ENCODE data around the gene STK4. TPM values are rescaled to one million over a fixed set of nuclear protein-coding genes. Genes with fewer than 3 reads are reported as not detected.

The STK4 gene
- total and polyA plus RNA-seq, 8 donors: 25.0 to 63.7 (median 28.2) TPM

- TF ChIP-seq CTCF (IDR thresholded peaks at IDR 0.05): no peak
- no peak for DNase-seq
- Histone ChIP-seq H3K27ac (no peak overlapping the region), H3K36me3 (peaks cover 0 to 33% of the 10 kb centered on the region in 2 donors), H3K9me3 (no peaks in the 10 kb centered on the region), H3K4me1 (peaks cover 0 to 16% of the 10 kb centered on the region in 2 donors), H3K4me3 (no peak overlapping the region), H3K27me3 (no peaks in the 10 kb centered on the region)
- no peak for ATAC-seq
- intact Hi-C loops (cut with DNase I): no loop called here
Measured at GRCh38 chr20:45032276-45032675, 66.0 kb downstream of the STK4 start.

GRCh38 chr20:45032781-45033180, 66.5 kb downstream of the STK4 start:
- Histone ChIP-seq H3K36me3 (peaks cover 0 to 28% of the 10 kb centered on the region in 2 donors), H3K27ac (no peak overlapping the region), H3K4me1 (peaks cover 0 to 19% of the 10 kb centered on the region in 2 donors), H3K4me3 (no peak overlapping the region), H3K27me3 (no peaks in the 10 kb centered on the region), H3K9me3 (no peaks in the 10 kb centered on the region)
- no peak for ATAC-seq
- TF ChIP-seq CTCF (IDR thresholded peaks at IDR 0.05): no peak
- intact Hi-C loops (cut with DNase I): no loop called here
- DNase-seq: no peak

- no peaks in the 10 kb centered on the region for H3K9me3 ChIP-seq
- ATAC-seq: no peak
Measured at GRCh38 chr20:45034436-45034835, 68.1 kb downstream of the STK4 start.

GRCh38 chr20:45036044-45036755, 69.9 kb downstream of the STK4 start:
- Histone ChIP-seq H3K27ac (no peak overlapping the region), H3K4me3 (no peak overlapping the region), H3K9me3 (no peaks in the 10 kb centered on the region), H3K36me3 (peaks cover 0 to 5% of the 10 kb centered on the region in 2 donors), H3K27me3 (no peaks in the 10 kb centered on the region), H3K4me1 (peaks cover 0 to 53% of the 10 kb centered on the region in 2 donors)
- TF ChIP-seq CTCF (IDR thresholded peaks at IDR 0.05): no peak
- ATAC-seq (no peak), DNase-seq (no peak)
- intact Hi-C loops (cut with DNase I): no loop called here

More at GRCh38 chr20:45034436-45034835, 68.1 kb downstream of the STK4 start:
- Histone ChIP-seq H3K4me1 (peaks cover 0 to 36% of the 10 kb centered on the region in 2 donors), H3K36me3 (peaks cover 0 to 17% of the 10 kb centered on the region in 2 donors), H3K27ac (no peak overlapping the region), H3K27me3 (no peaks in the 10 kb centered on the region), H3K4me3 (no peak overlapping the region)
- no peak for DNase-seq
- intact Hi-C loops (cut with DNase I): no loop called here
- no peak for TF ChIP-seq CTCF (IDR thresholded peaks at IDR 0.05)

- peaks cover 0 to 2% of the 10 kb centered on the region in 2 donors for H3K36me3 ChIP-seq
- no peak overlapping the region for H3K4me3 ChIP-seq
- H3K4me1 ChIP-seq: peaks cover 0 to 58% of the 10 kb centered on the region in 2 donors
- intact Hi-C loops (cut with DNase I): no loop called here
- TF ChIP-seq CTCF (IDR thresholded peaks at IDR 0.05): no peak
- DNase-seq: no peak
- H3K9me3 ChIP-seq: no peaks in the 10 kb centered on the region
- no peak overlapping the region for H3K27ac ChIP-seq
- peak; percentile 57 for ATAC-seq
- H3K27me3 ChIP-seq: no peaks in the 10 kb centered on the region
Measured at GRCh38 chr20:45037050-45037449, 70.7 kb downstream of the STK4 start.

Data from left lung (tissue), 10 donors.